IMR-90 (cell line): Measurements from ENCODE around the gene ASCL5. TPM values are rescaled to one million over a fixed set of nuclear protein-coding genes. Genes with fewer than 3 reads are reported as not detected.

Experiments
- ATAC-seq: fragments of 200-7000 bp; cut with Tn5 transposase; 2 replicates; pipeline ENCODE4 v1.9.1; 2020; ENCODE audit warnings: low read depth, mild to moderate bottlenecking, moderate library complexity
- BruUV-seq: library from RNA; stranded (reverse); fragments of 400-500 nt; replicated peaks from 2 replicates; lab custom pipeline; 2021; lab: Mats Ljungman, UMichigan
- CTCF ChIA-PET: fragments of 300-600 bp; formaldehyde crosslinking; extraction: SDS; loops from one replicate; lab custom pipeline; 2021; ENCODE audit warnings: antibody characterized with exemption; lab: Yijun Ruan, JAX
- POLR2A ChIA-PET: fragments of 300-600 bp; sonication (Branson Sonifier 250); formaldehyde crosslinking; loops from one replicate; lab custom pipeline; 2022; ENCODE audit warnings: antibody characterized with exemption; ENCODE audit not compliant: unreplicated experiment; lab: Charles Lee
- DNase-seq: peaks from one replicate; pipeline ENCODE4 v3.0.0; 2013
- H2AFZ ChIP-seq: replicated peaks from 2 replicates; pipeline ENCODE3; 2013; ENCODE audit warnings: low read length, mild to moderate bottlenecking; ENCODE audit not compliant: poor library complexity
- H2AK5ac ChIP-seq: 2 replicates; pipeline ENCODE4 v1.6.1; 2013; ENCODE audit warnings: low read depth, low read length, inconsistent platforms
- H2AK9ac ChIP-seq: replicated peaks from 2 replicates; pipeline ENCODE3; 2013; ENCODE audit warnings: mild to moderate bottlenecking, low read depth, low read length, moderate library complexity; ENCODE audit not compliant: poor library complexity
- H2BK120ac ChIP-seq: 2 replicates; pipeline ENCODE4 v1.6.1; 2013; ENCODE audit warnings: low read depth, low read length, inconsistent platforms
- H2BK15ac ChIP-seq: 3 replicates; pipeline ENCODE4 v1.6.1; 2013; ENCODE audit warnings: low read depth, low read length, inconsistent platforms
- H2BK20ac ChIP-seq: 2 replicates; pipeline ENCODE4 v1.6.1; 2013; ENCODE audit warnings: low read depth, mild to moderate bottlenecking, inconsistent platforms, low read length, moderate library complexity
- H2BK5ac ChIP-seq: 2 replicates; pipeline ENCODE4 v1.6.1; 2013; ENCODE audit warnings: mild to moderate bottlenecking, low read depth, low read length, inconsistent platforms; ENCODE audit not compliant: poor library complexity, severe bottlenecking
- H3K14ac ChIP-seq: replicated peaks from 2 replicates; pipeline ENCODE4 v1.6.1; 2013; ENCODE audit warnings: low read depth, low read length, inconsistent platforms
- H3K18ac ChIP-seq: 2 replicates; pipeline ENCODE4 v1.6.1; 2013; ENCODE audit warnings: low read depth, low read length, control low read depth
- H3K23ac ChIP-seq: 2 replicates; pipeline ENCODE4 v1.6.1; 2013; ENCODE audit warnings: low read depth, low read length, inconsistent platforms
- H3K27ac ChIP-seq: 2 replicates; pipeline ENCODE4 v1.5.1; 2013; ENCODE audit warnings: mild to moderate bottlenecking, control low read depth, low read length; ENCODE audit not compliant: insufficient read depth
- H3K27me3 ChIP-seq: 2 replicates; pipeline ENCODE4 v1.6.1; 2013; ENCODE audit warnings: low read length; ENCODE audit not compliant: control insufficient read depth, insufficient read depth
- H3K36me3 ChIP-seq: 2 replicates; pipeline ENCODE4 v1.6.1; 2013; ENCODE audit warnings: low read length, mixed read lengths; ENCODE audit not compliant: control insufficient read depth, insufficient read depth
- H3K4ac ChIP-seq: 2 replicates; pipeline ENCODE4 v1.6.1; 2013; ENCODE audit warnings: low read depth, low read length, inconsistent platforms
- H3K4me1 ChIP-seq: 2 replicates; pipeline ENCODE4 v1.6.1; 2013; ENCODE audit warnings: low read length, mixed read lengths; ENCODE audit not compliant: control insufficient read depth, insufficient read depth
- H3K4me2 ChIP-seq: 2 replicates; pipeline ENCODE4 v1.6.1; 2013; ENCODE audit warnings: low read depth, mild to moderate bottlenecking, control low read depth, low read length, moderate library complexity
- H3K4me3 ChIP-seq: 2 replicates; pipeline ENCODE4 v1.5.1; 2013; ENCODE audit warnings: low read depth, mild to moderate bottlenecking, control low read depth, low read length, moderate library complexity; ENCODE audit not compliant: insufficient read depth
- H3K56ac ChIP-seq: 2 replicates; pipeline ENCODE4 v1.6.1; 2013; ENCODE audit warnings: low read length, inconsistent platforms; ENCODE audit not compliant: insufficient read depth; ENCODE audit errors: extremely low read depth
- H3K79me1 ChIP-seq, 2 experiments: 2 replicates each; pipeline ENCODE4 v1.6.1; 2013; ENCODE audit warnings: low read length in 2 of 2, inconsistent platforms in 1 of 2, low read depth in 1 of 2
- H3K9ac ChIP-seq: 2 replicates; pipeline ENCODE4 v1.6.1; 2013; ENCODE audit warnings: low read depth, low read length, control low read depth
- H3K9me1 ChIP-seq: 2 replicates; pipeline ENCODE4 v1.6.1; 2013; ENCODE audit warnings: low read length, inconsistent platforms; ENCODE audit not compliant: insufficient read depth
- H3K9me3 ChIP-seq: 2 replicates; pipeline ENCODE4 v1.6.1; 2013; ENCODE audit warnings: low read length; ENCODE audit not compliant: control insufficient read depth, insufficient read depth
- H4K20me1 ChIP-seq: 2 replicates; pipeline ENCODE4 v1.6.1; 2013; ENCODE audit warnings: low read length, inconsistent platforms; ENCODE audit not compliant: insufficient read depth
- H4K5ac ChIP-seq: 2 replicates; pipeline ENCODE4 v1.6.1; 2013; ENCODE audit warnings: mild to moderate bottlenecking, low read depth, low read length, control low read depth
- H4K8ac ChIP-seq, 2 experiments: 2 replicates each; pipeline ENCODE4 v1.6.1; 2013; ENCODE audit warnings: low read depth in 2 of 2, low read length in 2 of 2, control low read depth in 1 of 2, inconsistent platforms in 1 of 2
- H4K91ac ChIP-seq: 2 replicates; pipeline ENCODE4 v1.6.1; 2013; ENCODE audit warnings: low read depth, low read length, inconsistent platforms; ENCODE audit not compliant: insufficient read depth
- BHLHE40 ChIP-seq: fragments of 150-350 bp; IDR thresholded peaks from 2 replicates; pipeline ENCODE4 v1.6.1; 2016; ENCODE audit warnings: mild to moderate bottlenecking, low read depth, low read length
- CEBPB ChIP-seq: IDR thresholded peaks from 2 replicates; pipeline ENCODE4 v1.6.1; 2012; ENCODE audit warnings: low read depth, low read length, improper control_type of control experiment
- CHD1 ChIP-seq: IDR thresholded peaks from 2 replicates; pipeline ENCODE4 v1.6.1; 2012; ENCODE audit warnings: low read depth, low read length, improper control_type of control experiment
- FOS ChIP-seq: fragments of 150-350 bp; IDR thresholded peaks from 2 replicates; pipeline ENCODE4 v1.6.1; 2016; ENCODE audit warnings: low read depth, low read length
- MAFK ChIP-seq: IDR thresholded peaks from 2 replicates; pipeline ENCODE4 v1.6.1; 2012; ENCODE audit warnings: low read depth, low read length, improper control_type of control experiment
- MAZ ChIP-seq: IDR thresholded peaks from 2 replicates; pipeline ENCODE4 v1.6.1; 2012; ENCODE audit warnings: low read depth, mild to moderate bottlenecking, low read length, improper control_type of control experiment, moderate library complexity, borderline replicate concordance
- MXI1 ChIP-seq: IDR thresholded peaks from 2 replicates; pipeline ENCODE4 v1.6.1; 2012; ENCODE audit warnings: low read depth, mild to moderate bottlenecking, low read length, moderate library complexity, borderline replicate concordance
- NFE2L2 ChIP-seq: fragments of 150-350 bp; IDR thresholded peaks from 2 replicates; pipeline ENCODE4 v1.6.1; 2016; ENCODE audit warnings: low read depth, mild to moderate bottlenecking, low read length
- POLR2A ChIP-seq: IDR thresholded peaks from 2 replicates; pipeline ENCODE4 v1.6.1; 2012; ENCODE audit warnings: mild to moderate bottlenecking, low read depth, low read length
- RAD21 ChIP-seq: IDR thresholded peaks from 2 replicates; pipeline ENCODE4 v1.6.1; 2012; ENCODE audit warnings: low read length, improper control_type of control experiment
- RCOR1 ChIP-seq: IDR thresholded peaks from 2 replicates; pipeline ENCODE4 v1.6.1; 2012; ENCODE audit warnings: mild to moderate bottlenecking, low read length, improper control_type of control experiment; ENCODE audit not compliant: insufficient replicate concordance
- RFX5 ChIP-seq: IDR thresholded peaks from 2 replicates; pipeline ENCODE4 v1.8.0; 2012; ENCODE audit warnings: low read depth, mild to moderate bottlenecking, low read length, moderate library complexity
- SMC3 ChIP-seq: fragments of 150-350 bp; IDR thresholded peaks from 2 replicates; pipeline ENCODE4 v1.6.1; 2016; ENCODE audit warnings: low read depth, mild to moderate bottlenecking, antibody characterized with exemption, low read length, moderate library complexity
- WGBS, 2 experiments: methylation state at CpG; one replicate each; pipeline versions ENCODE4 v1.1.5 to v1.1.7; 2013; ENCODE audit warnings: missing lambda C conversion rate in 2 of 2; ENCODE audit not compliant: insufficient read length in 1 of 2; ENCODE audit errors: extremely low coverage in 2 of 2; 5-methylcytosine and 5-hydroxymethylcytosine counted together
- dilution Hi-C: fragments of 300-500 bp; cut with HindIII; formaldehyde crosslinking; loops from one replicate; pipeline ENCODE4 v1.14.3; 2018; ENCODE audit warnings: low sequenced_read_pairs; ENCODE audit not compliant: unreplicated experiment
- in situ Hi-C: fragments of 300-500 bp; cut with MboI; formaldehyde crosslinking; loops from 3 replicates; pipeline ENCODE4 v1.14.3; 2019; ENCODE audit warnings: low sequenced_read_pairs, inconsistent platforms, mixed read lengths
- intact Hi-C: fragments of 100-400 bp; cut with micrococcal nuclease; formaldehyde crosslinking; loops from 2 replicates; pipeline ENCODE4 v1.10.0; 2022
- polyA plus RNA-seq, 3 experiments: library from polyadenylated mRNA; depleted of rRNA; stranded (reverse); fragments of >200 nt; gene quantifications; 2 replicates each; pipeline ENCODE4 v1.2.3, GENCODE V29; 2012; ENCODE audit warnings: low replicate concordance in 1 of 3
- total RNA-seq: library from RNA; depleted of rRNA; stranded (reverse); fragments of >200 nt; gene quantifications from 2 replicates; pipeline ENCODE4 v1.2.3, GENCODE V29; 2012
- TF ChIP-seq, protein P1 (sequence below): fragments of 150-350 bp; IDR thresholded peaks from 2 replicates; pipeline ENCODE4 v1.6.1; 2017; ENCODE audit warnings: mild to moderate bottlenecking, antibody characterized with exemption, low read length, low read depth
- TF ChIP-seq, protein P2 (sequence below): fragments of 150-350 bp; IDR thresholded peaks from 2 replicates; pipeline ENCODE4 v1.6.1; 2016; ENCODE audit warnings: low read depth, mild to moderate bottlenecking, low read length, moderate library complexity, borderline replicate concordance

The ASCL5 gene
- total and polyA plus RNA-seq, 2 of the 4 experiments (the other 2 are of a cell fraction): not detected

DNA sequence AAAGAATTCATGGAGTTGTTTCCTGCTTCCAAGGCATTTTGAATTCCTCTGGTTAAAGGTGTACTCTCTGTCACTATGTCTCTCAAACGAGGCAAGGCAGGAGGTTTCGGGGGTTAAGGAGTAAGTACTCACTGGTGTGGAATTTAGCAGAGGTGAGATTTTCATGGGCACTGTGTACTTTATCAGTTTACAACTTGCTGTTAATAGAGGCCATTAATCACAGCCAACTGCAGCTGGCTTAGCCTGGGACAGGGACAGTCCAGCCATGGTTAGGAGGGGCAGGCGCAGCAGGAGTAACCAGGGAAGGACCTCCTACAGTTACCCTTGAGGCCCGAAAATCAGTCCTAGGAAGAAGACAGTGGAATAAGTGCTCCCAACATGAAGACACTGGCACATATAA is 45.3 kb upstream of the ASCL5 start:
- intact Hi-C loops (no loop called here), dilution Hi-C loops (no loop called here), in situ Hi-C loops (no loop called here)
- no peak overlapping the region for H4K8ac ChIP-seq
- no peak overlapping the region for H3K4me2 ChIP-seq
- no peak overlapping the region for H3K14ac ChIP-seq
- no peak overlapping the region for H3K4ac ChIP-seq
- H2BK20ac ChIP-seq: no peak overlapping the region
- BruUV-seq: no TSS peak
- H3K79me1 ChIP-seq: no peaks in the 10 kb centered on the region
- H3K9ac ChIP-seq: no peak overlapping the region
- H3K9me3 ChIP-seq: no peaks in the 10 kb centered on the region
- peaks cover 6% of the 10 kb centered on the region for H3K27me3 ChIP-seq
- no peak overlapping the region for H2BK15ac ChIP-seq
- no peak overlapping the region for H3K56ac ChIP-seq
- H2BK5ac ChIP-seq: no peak overlapping the region
- no peak overlapping the region for H2AK9ac ChIP-seq
- H3K9me1 ChIP-seq: peaks cover 3% of the 10 kb centered on the region
- no peak overlapping the region for H4K5ac ChIP-seq
- ATAC-seq: no peak
- no peak overlapping the region for H3K18ac ChIP-seq
- no peak overlapping the region for H2AFZ ChIP-seq
- POLR2A ChIA-PET: no interaction called here
- H3K4me1 ChIP-seq: 0 out of 2 replicates have a peak, but pooled peaks cover 2% of the 10 kb centered on the region
- H4K20me1 ChIP-seq: no peaks in the 10 kb centered on the region
- WGBS, 2 experiments: no CpG with 5 or more reads among the region's 4 CpGs
- H3K4me3 ChIP-seq: no peak overlapping the region
- no peak overlapping the region for H3K23ac ChIP-seq
- no peaks in the 10 kb centered on the region for H3K36me3 ChIP-seq
- TF ChIP-seq CHD1: no peak
- no peak for TF ChIP-seq FOS
- no peak for TF ChIP-seq MAZ
- TF ChIP-seq POLR2A: no peak
- TF ChIP-seq SMC3: no peak
- no peak for TF ChIP-seq CEBPB
- TF ChIP-seq RAD21: no peak
- no peak for TF ChIP-seq NFE2L2
- no peak for TF ChIP-seq RFX5
- TF ChIP-seq BHLHE40: no peak
- TF ChIP-seq, protein P1, sequence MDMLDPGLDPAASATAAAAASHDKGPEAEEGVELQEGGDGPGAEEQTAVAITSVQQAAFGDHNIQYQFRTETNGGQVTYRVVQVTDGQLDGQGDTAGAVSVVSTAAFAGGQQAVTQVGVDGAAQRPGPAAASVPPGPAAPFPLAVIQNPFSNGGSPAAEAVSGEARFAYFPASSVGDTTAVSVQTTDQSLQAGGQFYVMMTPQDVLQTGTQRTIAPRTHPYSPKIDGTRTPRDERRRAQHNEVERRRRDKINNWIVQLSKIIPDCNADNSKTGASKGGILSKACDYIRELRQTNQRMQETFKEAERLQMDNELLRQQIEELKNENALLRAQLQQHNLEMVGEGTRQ: no peak
- TF ChIP-seq, protein P2, sequence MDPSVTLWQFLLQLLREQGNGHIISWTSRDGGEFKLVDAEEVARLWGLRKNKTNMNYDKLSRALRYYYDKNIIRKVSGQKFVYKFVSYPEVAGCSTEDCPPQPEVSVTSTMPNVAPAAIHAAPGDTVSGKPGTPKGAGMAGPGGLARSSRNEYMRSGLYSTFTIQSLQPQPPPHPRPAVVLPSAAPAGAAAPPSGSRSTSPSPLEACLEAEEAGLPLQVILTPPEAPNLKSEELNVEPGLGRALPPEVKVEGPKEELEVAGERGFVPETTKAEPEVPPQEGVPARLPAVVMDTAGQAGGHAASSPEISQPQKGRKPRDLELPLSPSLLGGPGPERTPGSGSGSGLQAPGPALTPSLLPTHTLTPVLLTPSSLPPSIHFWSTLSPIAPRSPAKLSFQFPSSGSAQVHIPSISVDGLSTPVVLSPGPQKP: no peak
- no peak for TF ChIP-seq RCOR1
- no peak for TF ChIP-seq MAFK
- TF ChIP-seq MXI1: no peak
- DNase-seq: no peak
- CTCF ChIA-PET: no interaction called here
- no peak overlapping the region for H3K27ac ChIP-seq
- H2BK120ac ChIP-seq: no peak overlapping the region
- H2AK5ac ChIP-seq: no peak overlapping the region
- H4K91ac ChIP-seq: no peak overlapping the region
